Right hindlimb (tissue), 1 donor: ENCODE measurements around the gene NCAM2.

Experiments
- DNase-seq: peaks from one replicate; pipeline ENCODE4 v3.0.0-alpha.2; 2018

The NCAM2 gene

DNA sequence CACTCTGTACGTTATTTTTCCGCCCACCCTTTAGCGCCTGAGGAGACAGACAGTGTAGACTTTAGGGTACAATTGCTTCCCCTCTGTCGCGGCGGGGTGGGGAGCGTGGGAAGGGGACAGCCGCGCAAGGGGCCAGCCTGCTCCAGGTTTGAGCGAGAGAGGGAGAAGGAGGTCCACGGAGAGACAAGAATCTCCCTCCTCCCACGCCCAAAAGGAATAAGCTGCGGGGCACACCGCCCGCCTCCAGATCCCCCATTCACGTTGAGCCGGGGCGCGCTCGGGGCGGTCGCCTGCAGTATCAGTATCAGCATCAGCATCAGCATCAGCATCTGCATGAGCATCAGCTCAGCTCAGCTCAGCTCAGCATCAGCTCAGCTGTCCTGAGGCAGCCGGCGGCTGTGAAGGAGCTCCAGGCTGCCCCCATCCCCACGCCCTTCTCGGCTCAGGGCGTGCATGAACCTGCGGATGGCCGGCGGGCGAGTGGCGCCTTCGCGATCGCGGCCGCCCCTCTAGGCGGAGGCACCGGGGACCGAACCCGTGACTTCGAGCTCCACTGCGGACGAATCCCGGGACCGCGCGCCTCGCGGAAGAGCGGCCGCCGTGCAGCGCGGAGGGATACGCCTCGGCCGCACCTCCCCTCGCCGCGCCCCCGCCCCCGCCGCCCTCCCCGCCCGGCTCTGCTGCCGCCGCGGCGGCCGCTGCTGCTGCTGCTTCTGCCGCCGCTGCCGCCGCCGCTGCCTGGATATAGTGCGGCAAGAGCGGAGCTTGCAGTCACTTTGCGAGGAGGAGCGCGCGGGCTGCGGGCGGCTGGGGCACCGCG lies at the start of gene NCAM2:
Gene NCAM2, plus strand, starts transcription at position 774 of the 820 bp plus-strand sequence.
- DNase-seq, result peak; percentile 86

DNA sequence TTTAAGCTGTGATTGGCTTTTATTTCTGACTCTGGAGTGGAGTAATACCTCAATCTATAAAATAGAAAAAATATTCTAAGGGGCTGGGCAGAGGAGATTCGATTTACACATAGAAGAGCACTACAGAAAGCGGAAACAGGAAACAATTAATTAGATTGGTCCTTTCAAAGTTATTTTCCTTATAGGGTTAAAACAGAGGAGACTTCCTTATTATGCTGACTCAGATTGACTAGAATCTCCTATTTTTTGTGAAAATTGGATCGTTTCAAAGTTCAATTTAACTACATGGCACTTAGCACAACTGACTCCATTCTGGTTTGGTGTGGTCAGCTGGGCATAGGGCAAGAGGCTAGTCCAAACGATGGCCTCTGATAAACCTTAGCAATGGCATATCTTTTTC lies 48.3 kb upstream of the NCAM2 start:
- no peak for DNase-seq

DNA sequence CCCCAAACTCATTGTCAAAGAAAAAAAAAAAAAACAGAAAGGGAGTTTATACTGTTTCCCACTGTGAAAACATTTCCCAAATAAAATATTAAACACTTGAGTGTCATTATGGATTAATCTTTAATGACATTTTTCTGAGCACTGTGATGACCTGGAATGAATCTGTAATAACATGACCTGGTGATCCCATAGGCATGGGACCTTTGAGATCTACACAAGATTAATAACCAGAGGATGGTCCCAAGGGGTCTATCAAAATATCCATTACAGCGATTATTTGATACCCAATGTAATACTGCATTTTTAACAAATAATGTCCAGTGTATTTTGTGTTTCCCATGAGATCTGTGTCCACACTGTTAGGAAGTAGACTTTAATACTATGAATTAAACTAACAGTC lies 32.4 kb upstream of the NCAM2 start:
- no peak for DNase-seq

DNA sequence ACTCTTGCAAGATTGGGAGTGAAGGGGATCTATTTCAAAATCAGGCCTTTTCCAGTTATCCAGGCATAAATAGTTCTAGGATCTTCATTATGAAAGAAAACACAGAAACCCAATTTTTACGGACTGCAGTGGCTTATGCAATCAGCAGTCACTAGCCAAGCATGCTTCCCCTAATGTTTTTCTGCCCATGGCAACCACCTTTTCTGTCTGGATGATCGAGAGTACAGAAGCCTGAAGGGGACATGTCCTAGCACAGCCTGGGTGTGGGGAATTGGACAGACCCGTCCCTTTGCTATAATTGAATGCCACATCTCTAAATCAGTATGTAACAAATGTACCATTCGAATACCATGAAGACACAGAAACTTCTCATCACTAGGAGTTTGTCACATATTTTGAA lies 29.8 kb upstream of the NCAM2 start:
- DNase-seq, result no peak

DNA sequence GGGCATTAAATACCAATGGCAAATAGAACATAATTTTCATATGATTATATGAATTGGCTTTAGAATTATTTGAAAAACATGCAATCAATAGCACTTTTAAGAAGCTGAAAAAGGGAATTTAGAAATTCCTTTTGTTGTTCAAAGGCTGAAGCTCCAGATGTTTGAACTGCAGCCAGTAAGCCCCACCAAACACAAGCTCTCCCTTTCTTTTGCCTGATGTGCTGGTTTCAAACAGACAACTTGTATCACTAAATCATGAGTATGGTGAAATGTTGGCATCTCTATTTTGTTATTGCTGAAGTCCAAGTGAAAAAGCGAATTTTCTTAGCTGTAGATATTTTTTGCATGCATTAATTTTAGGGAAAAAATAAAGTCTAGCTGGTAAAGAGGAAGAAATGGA lies 27.5 kb upstream of the NCAM2 start:
- DNase-seq, result no peak

DNA sequence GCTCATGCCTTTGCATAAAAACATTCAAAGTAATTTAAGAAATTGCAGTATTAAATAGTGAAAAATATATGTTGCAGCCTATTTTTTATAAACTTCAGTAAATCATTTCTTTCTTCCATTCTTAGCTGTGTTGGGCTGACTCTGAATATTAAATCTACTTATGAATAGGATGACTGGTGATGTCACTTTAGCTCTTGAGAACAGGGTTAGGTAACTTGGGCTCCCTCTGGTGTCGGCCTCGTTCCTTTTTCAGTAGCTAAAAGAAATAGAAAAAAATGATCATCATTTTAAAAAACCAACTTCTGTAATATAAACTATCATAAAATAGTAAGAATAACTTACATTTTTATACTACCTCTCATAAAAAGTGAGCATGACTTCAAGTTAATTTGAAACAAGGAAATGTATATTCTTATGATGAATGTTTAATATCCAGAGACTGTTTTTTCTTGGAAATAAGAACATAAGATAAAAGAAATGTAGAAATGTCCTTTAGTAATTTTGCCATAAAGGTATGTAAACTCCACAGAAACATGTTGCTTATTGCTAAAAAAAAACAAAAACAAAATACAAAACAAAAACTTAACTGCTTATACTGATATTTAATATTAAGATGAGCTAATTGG lies 26.8 kb upstream of the NCAM2 start:
- DNase-seq, result peak; percentile 68

DNA sequence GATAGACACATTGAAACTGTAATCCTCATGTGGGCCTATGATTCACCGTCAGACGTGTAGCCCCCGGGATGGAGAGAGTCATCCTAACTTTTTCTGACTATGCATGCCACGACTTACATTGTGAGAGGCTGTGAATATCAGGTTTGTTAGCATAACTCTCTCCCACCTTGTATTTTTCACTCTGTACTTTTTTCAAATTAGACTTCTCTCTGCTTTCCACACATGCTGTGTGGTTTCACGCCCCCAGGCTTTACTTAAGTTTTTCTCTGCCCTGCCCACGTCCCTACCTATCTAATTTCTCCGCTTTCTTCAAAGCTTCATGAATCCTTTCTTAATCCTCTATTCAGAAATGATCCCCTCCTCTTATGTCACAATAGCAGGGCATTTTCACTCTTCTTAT lies 3.4 kb upstream of the NCAM2 start:
- no peak for DNase-seq

DNA sequence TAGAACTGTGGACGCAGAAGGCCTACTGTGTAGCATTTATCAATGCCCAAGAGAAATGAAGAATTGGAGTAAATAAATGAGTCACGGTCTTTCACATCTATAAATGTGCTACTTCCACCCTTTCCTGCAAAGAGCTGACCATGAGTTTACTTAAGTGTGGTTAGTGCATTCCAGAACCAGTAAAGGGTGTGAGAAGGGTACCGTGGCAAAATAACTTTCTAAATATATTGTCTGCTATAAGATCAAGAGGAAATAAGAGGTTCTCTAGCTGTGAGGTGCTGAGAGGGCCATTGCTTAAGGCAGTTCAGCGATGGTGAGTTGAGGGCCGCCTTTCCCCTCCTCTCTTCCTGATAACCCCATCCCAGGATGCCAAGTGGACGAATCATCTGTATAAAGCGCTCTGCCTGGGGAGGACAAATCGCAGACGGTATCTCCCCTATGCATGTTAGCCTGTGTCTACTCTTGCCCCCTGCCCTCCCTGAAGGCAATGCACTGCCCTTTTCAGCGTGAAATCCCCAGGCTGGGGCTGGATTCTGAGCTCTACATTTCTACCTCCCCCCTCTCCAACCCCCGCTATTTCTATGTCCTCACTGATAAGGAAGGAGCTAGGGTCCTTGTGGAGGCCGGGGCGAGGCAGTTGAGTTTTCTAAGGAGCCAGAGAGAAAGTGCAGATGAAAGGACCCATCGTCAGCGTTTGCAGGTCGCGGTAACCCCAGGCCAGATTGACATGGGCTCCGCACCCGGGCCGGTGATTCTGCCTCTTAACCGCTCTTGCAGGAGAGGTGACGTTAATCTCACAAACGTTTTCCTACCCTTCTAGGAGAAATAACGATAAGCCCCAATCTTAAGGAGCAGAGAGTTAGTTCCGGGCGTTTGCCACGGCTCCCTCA lies 1.5 kb upstream of the NCAM2 start:
- no peak for DNase-seq

DNA sequence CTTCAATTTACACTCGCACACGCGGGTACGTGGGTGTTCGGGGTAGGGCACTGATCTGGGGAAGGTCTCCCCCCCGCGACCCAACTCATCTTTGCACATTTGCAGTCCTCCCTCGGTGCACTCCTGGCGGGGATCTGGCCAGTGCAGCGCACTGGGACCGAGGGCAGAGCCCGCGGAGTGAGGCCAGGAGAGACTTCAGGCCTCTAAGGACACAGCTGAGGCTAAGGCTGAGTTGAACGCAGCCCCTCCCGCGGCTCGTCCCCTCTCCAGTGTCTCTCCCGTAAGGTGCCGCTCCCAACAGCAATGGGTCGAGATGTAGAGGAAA lies 936 bp upstream of the NCAM2 start:
- peak; percentile 33 for DNase-seq

DNA sequence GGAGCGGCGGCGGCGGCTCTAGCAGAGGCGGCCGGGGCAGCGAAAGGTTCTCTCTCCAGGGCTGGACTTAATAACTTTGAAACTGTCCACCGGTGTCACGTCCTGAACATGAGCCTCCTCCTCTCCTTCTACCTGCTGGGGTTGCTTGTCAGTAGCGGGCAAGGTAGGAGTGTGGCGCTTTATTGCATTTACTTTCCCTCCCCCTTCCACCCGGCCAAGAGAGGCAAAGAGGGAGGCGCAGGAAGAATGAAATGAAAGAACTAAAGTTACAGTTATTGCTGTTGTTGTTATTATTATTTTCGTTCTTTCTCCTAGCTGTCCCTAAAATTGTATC lies 214 bp downstream of the NCAM2 start:
- DNase-seq, result no peak

DNA sequence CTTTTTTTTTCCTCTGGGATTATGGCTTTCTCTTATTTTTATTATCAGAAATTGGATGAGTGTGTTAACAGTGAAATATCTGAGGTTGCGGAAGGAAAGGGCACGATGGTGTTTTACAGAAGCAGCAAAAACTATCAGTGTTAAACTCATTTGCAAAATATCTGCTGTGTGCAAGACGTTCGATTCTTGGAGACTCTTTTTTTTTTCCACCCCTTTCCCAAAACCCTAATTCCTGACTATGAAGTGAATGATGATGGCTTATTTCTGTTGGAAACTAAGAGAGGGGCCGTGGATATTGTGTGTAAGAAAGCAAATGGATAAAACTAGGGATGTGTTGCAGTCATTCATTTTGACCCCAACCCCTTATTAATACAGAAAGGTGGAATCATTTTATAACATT lies 677 bp downstream of the NCAM2 start:
- no peak for DNase-seq

DNA sequence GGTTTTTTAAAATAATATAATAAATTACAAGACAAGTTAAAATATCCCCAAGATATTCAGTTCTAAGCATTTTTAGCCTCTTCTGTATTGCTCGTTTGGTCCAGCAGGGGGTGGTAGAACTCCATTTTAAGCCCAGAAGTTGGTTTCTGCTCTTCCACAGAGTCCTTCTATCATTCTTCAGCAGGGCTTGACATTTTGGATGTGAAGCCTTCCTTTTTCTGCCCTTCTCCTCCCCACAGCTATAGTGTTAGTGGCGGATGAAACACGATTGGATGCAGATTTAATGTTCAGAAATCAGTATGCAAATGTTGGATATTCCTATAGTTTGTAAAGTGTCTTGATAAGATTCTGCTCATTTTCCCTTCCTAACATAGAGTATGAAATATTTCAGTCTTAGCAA lies 1.4 kb downstream of the NCAM2 start:
- DNase-seq, result peak; percentile 72

DNA sequence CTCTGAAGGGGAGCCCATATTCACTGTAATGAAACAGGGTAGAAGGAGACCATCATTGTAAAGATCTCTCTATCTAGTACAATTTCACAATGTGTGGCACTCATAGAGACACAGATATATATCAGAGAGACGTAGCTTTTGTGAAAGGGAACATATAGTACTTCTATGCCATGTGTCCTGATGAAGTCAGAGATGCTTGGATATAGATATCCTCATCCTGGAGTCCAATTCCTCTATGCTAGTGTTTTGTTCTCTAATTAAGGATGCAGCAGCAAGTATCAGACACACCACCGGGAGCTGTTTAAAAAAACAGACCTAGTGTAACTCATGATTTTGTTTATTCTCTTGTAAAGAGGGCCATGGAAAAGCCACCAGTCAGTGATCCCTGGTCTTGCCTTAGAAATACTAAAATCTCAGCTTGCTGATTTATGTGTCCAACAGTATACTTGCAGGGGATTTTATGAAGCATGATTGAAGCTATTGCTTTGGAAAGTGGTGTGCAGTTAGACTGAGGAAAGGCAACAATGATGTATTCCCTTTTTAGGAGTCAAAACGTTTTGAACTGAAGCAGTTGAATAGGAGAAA lies 2.5 kb downstream of the NCAM2 start:
- DNase-seq, result no peak

DNA sequence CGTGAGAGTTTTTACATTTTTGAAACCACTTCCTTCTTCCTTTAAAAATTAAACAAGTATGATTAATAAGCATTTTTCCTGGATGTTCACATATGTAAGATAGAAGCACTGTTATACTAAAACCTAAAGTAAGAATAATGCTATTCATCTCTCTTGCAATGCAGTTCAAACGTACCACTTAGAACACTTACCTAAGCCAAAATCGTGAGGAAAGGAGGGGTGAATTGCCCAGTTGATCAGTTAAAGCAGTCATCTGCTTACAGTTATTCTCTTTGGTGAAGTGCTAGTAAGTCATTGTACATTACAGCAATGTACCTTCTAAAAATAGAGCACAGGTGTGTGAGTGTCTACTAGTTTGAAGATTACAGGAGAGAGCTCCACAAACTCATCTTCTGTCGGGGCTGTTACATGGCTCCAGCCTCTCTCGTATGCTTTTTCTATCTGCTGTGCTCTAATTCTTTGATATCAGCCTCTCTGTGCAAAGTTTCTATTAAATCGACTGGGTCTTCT lies 3.4 kb downstream of the NCAM2 start:
- DNase-seq, result no peak

DNA sequence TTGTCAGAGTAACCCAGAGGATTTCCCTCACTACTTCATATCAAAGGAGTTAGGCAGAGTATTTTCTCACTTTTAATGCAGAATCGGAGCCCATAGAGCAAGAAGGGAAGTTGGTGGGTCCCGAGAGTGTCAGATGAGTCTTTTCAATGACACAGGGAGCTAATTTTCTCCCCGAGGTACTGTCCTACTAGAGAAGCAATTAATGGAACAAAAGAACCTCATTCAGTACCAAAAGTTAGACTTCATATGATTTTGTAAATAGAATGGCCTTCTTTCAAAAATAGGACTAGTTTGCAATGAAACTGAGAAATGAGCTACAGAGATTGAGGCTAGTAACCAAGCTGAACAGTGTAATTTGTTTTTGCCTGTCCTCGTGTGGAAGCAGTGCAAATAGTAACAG lies 3.9 kb downstream of the NCAM2 start:
- DNase-seq, result no peak

DNA sequence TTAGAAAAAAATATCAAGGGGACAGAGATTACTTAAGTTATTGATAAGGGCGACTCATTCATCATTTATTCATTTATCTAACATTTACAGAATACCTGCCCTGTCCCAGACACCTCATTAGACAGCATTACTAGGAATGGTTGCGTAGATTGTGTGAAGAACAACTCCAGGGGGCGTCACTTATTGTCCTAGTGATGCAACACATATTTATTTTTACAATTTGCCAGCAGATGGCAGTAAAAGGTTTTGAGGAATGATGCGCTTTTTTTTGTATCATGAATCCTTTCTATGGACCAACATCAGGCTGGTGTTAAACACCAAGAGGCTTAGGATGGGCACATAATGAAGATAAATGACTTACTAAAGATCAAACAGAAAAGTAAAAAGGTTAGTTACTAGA lies 5.5 kb downstream of the NCAM2 start:
- no peak for DNase-seq

DNA sequence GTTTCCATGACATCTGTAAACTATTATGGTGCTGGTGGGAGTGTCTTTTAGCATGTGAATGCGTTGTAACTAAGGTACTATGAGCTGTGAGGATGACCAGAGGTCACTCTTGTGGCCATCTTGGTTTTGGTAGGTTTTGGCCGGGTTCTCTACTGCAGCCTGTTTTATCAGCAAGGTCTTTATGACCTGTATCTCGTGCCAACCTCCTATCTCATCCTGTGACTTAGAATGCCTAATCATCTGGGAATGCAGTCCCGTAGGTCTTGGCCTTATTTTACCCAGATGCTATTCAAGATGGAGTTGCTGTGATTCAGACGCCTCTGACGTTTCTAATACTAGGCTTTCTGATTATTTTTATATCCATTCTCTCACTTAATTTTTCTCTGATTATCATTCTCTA lies 9.4 kb downstream of the NCAM2 start:
- no peak for DNase-seq

DNA sequence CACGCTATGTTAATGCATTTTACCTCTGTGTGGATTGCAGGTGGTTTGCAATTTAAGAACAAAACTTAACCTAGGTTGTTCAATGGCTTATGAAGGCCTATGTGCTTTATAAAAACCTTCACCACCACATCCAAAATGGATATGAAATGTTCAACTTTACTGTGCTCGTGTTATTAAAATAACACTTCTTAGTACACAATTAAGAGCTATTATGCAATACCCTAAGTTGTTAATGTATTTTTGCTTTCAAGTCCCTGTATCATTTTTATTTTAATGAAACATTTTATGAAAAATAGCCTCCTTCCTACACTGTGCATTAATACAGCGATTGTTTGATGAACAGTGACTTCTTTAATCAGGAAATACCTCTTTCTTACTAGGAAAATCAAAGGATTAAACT lies 12.0 kb downstream of the NCAM2 start:
- no peak for DNase-seq

DNA sequence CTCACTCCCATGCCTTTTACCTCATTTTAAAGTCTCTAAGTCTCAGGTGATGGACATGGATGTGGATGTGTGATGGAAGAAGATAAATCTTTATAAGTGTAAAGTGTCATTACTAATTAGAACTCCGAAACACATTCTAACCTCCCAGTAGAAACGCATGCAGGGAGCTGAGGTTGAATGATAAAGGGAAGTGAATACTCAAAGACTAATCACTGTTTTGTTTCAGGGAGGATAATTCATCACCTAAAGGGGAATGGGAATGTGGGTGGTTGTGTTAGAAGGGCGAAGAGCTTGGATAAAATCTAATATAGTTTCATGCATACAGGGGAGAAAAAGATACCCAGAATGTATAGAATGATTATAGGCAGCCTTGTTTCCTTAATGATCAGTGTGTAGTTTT lies 12.5 kb downstream of the NCAM2 start:
- no peak for DNase-seq

DNA sequence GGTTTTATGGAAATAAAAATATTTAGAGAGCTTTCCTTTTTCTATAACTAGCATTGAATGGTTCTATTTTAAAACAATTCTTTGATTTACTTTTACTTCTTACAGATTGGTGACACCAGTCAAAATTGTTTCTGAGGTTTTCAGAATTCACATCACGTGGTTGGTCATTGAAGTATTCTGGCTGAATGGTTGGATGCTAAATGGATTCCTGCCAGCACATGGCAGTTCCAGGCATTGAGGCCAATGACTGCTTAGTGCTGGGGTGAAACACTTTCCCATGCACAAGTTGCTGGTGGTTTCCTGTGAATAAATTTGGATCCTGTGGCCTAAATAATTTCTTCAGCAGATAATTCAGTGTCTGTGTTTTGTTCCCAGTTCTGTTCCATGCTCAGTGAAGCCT lies 20.6 kb downstream of the NCAM2 start:
- DNase-seq, result no peak

DNA sequence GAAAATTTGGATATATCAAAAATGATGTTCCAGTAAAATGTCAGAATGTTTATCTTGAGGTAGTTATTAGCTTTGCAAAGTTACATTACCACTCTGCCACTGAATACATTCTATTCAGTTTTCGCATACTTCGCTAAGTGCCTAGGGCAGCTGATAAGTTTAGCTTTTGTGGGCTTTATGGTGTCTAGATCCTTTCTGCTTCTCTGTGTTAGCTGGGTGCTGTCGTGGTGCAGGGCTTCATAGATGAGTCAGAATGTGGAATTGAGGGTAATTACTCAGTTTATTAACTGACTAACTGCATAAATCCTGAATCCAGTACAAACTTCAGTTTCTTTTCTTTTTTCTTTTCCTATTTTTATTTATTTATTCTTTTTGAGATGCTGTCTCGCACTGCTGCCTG lies 21.5 kb downstream of the NCAM2 start:
- no peak for DNase-seq

DNA sequence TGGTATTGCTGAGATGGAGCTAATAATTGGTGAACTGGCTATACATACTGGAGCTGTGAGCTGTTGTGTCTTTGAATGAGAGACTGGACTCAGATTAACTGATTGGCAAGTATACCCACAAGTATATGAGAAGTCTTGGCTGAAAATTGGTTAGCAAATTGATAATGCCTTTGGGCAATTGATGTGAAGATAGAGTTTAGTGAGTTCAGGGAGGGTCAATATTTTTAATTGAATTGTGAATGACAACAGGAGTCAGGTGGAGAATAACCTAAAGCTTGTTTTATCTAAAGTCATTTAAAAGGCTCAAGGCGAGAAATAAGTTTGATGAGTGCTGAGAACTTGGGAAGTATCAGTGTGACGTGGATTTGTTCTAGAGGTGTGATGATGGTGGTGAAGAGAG lies 27.5 kb downstream of the NCAM2 start:
- no peak for DNase-seq

DNA sequence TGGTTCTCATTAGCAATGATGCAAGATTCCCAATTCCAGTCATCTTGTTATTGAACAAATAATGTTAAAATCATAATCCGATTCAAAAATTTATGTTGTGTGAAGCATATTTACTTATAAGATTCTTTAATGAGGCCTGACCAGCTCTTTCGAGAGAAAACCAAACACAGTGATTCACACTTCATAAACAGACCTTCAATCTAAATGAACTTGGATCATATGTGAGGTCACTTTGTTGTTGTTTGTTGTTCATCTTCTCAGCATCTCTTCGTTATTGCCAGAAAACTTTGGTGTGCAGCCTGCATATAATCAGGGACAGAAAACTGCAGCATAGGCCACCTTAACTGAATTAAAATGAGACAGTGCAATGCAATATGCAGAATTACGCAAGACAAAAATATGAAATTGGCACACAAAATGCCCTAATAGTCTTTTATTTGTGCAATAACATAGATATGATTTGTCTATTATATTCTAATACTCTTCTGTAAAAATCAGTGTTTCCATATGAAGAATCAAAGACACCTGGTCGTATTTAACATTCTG lies 30.1 kb downstream of the NCAM2 start:
- DNase-seq, result no peak
